ENCODE results near the gene MRPL54. TPM values are rescaled to one million over a fixed set of nuclear protein-coding genes. Genes with fewer than 3 reads are reported as not detected.

MRPL54 gene
- total and polyA plus RNA-seq, 2 experiments from 2014 or later = 37.9 to 91.2 TPM

DNA sequence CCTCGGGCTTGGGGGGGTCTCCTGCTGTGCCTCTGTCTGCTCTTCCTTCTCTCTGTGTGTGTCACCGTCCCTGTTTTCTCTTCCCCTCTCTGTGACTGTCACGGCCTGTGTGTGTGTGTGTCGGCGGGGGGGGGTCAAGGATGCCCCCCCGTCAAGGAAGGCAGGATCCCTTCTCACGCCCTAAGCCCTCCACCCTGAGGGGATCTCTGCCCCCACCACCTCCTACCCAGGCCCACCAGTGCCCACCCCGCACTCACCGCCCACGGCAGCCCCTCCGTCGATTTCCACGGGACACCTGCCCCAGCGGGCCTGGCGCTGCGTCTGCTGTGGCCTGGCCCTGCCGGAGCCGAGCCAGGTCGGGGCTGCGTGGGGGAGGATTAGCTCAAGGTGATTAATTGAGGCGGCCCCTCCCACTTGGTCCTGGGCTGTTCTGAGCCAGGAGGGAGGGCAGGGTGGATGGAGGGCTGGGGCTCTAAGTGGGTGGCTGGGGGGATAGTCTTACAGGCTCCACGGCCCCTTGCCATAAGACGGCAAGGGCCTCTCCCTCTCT lies 9.5 kb downstream of the MRPL54 start, which contains the start of gene RAX2:
TSS of gene RAX2 (minus strand) at position 323 of the 550 bp plus-strand sequence. CDS start 486 bp downstream, outside the sequence.
- DNase-seq (ENCODE audit: low read depth in 1 of 2, low spot score in 1 of 2) = no peak
- Histone ChIP-seq H3K27me3 (no peaks in the 10 kb centered on the region), H3K27ac (no peak within 1 kb of the TSS), H3K4me1 (ENCODE audit: low read depth) (no peaks in the 10 kb centered on the region), H3K36me3 (no peaks in the 10 kb centered on the region), H3K4me3 (no peak within 1 kb of the TSS), H3K9me3 (ENCODE audit: low read depth) (no peaks in the 10 kb centered on the region)
- TF ChIP-seq, protein P1, sequence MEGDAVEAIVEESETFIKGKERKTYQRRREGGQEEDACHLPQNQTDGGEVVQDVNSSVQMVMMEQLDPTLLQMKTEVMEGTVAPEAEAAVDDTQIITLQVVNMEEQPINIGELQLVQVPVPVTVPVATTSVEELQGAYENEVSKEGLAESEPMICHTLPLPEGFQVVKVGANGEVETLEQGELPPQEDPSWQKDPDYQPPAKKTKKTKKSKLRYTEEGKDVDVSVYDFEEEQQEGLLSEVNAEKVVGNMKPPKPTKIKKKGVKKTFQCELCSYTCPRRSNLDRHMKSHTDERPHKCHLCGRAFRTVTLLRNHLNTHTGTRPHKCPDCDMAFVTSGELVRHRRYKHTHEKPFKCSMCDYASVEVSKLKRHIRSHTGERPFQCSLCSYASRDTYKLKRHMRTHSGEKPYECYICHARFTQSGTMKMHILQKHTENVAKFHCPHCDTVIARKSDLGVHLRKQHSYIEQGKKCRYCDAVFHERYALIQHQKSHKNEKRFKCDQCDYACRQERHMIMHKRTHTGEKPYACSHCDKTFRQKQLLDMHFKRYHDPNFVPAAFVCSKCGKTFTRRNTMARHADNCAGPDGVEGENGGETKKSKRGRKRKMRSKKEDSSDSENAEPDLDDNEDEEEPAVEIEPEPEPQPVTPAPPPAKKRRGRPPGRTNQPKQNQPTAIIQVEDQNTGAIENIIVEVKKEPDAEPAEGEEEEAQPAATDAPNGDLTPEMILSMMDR (IDR thresholded peaks at IDR 0.05; ENCODE audit: low read depth, low read length) = no peak

DNA sequence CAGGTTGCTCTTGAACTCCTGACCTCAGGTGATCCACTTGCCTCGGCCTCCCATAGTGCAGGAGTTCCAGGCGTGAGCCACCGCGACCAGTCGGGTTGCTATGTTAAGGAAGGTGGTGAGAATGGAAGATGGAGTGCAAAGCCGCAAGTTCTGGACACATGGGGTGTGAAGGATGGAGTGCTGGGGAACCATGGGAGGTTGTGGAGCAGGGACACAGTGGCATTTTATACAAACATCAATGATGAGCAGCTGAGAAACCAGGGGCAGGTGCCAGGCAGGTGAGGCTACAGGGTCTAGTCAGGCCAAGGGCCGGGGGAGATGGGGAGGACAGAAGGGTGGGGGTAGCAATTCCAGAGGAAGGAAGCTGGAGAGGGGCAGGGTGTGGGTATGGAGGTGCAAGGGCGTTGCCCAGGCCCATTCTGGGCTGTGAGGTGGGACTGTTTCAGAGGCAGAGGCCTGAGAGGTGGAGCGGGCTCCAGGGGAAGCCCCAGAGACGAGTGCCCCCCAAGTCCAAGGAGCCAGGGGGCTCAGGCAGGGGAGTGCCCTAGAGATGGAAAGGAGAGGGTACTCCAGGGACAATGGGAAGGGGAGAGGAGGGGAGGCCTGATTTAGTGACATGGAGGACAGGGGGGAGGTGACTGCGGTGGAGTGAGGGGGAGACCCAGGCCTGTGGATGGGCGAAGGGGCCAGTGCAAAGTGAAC lies 11.5 kb downstream of the MRPL54 start:
- Histone ChIP-seq H3K4me1 (ENCODE audit: low read depth) (no peaks in the 10 kb centered on the region), H3K27me3 (no peaks in the 10 kb centered on the region), H3K27ac (no peak overlapping the region), H3K4me3 (no peak overlapping the region), H3K36me3 (no peaks in the 10 kb centered on the region), H3K9me3 (ENCODE audit: low read depth) (no peaks in the 10 kb centered on the region)
- TF ChIP-seq, protein P1 (IDR thresholded peaks at IDR 0.05; ENCODE audit: low read depth, low read length) = no peak
- no peak for DNase-seq (ENCODE audit: low read depth in 1 of 2, low spot score in 1 of 2)

DNA sequence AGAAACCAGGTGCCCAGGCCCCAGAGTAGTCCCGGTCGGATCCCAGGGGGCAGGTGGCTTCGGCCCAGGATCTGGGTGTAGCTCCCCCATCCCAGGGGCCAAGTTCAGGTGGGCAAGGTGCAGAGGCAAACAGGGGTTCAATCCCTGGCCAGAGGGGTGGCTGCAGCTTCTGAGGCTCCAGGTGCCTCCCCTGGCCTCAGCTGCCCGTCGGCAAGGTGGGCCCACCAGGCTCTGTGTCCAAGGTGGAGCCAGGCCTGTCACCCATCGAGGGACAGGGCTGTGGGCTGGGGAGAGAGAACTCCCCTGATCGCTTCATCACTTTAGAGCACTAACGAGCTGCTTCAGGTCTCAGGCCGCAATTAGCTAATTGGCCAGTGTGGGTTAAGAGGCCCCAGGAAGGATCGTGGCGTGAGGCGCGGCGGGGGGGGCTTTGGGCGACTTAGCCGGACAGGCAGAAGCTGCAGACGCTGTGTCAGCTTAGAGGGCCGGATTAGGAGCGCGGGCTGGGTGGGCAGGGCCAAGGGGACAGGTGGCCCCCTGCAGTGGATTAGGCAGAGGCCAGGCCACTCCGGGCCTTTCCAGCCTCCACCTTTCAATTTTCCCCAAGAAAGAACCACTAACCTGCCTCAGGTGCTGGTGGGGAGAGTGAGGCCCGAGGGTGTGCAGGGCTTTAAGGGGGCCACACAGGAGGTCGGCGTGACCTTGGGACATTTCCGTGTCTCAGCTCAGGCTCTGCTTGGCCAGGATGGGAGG lies 12.3 kb downstream of the MRPL54 start:
- no peaks in the 10 kb centered on the region for H3K4me1 ChIP-seq (ENCODE audit: low read depth)
- TF ChIP-seq, protein P1 (IDR thresholded peaks at IDR 0.05; ENCODE audit: low read depth, low read length) = no peak
- H3K27me3 ChIP-seq = no peaks in the 10 kb centered on the region
- no peak for DNase-seq (ENCODE audit: low read depth in 1 of 2, low spot score in 1 of 2)
- H3K4me3 ChIP-seq = no peak overlapping the region
- no peak overlapping the region for H3K27ac ChIP-seq
- H3K9me3 ChIP-seq (ENCODE audit: low read depth) = no peaks in the 10 kb centered on the region
- H3K36me3 ChIP-seq = no peaks in the 10 kb centered on the region

GRCh38 chr19:3775374-3775711 lies 12.9 kb downstream of the MRPL54 start:
- H3K36me3 ChIP-seq = no peaks in the 10 kb centered on the region
- TF ChIP-seq, protein P1 (IDR thresholded peaks at IDR 0.05; ENCODE audit: low read depth, low read length) = no peak
- H3K27me3 ChIP-seq = no peaks in the 10 kb centered on the region
- DNase-seq (ENCODE audit: low read depth in 1 of 2, low spot score in 1 of 2) = no peak
- no peaks in the 10 kb centered on the region for H3K4me1 ChIP-seq (ENCODE audit: low read depth)
- no peak overlapping the region for H3K4me3 ChIP-seq
- H3K9me3 ChIP-seq (ENCODE audit: low read depth) = no peaks in the 10 kb centered on the region
- no peak overlapping the region for H3K27ac ChIP-seq

DNA sequence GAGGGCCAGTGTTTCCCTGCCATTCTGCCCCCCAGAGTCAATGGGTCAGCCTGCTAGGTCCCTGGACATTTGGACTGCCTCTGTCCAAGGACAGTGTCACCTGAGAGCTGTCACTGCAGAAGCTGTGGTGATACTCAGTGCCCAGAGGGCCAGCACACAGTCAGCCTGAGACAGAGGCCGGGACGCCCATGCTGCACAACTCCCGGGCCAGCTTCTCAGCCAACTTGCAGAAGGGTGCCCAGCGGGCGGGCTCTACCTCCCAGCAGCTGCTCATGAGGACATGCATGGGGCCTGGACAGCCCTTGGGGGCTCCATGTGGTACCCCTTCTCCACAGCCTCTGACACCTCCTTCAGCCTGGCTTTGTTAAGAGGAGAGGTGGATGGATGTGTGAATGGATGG lies 13.3 kb downstream of the MRPL54 start:
- no peaks in the 10 kb centered on the region for H3K27me3 ChIP-seq
- H3K4me3 ChIP-seq = no peak overlapping the region
- TF ChIP-seq, protein P1 (IDR thresholded peaks at IDR 0.05; ENCODE audit: low read depth, low read length) = no peak
- no peaks in the 10 kb centered on the region for H3K36me3 ChIP-seq
- no peak overlapping the region for H3K27ac ChIP-seq
- no peaks in the 10 kb centered on the region for H3K9me3 ChIP-seq (ENCODE audit: low read depth)
- H3K4me1 ChIP-seq (ENCODE audit: low read depth) = no peaks in the 10 kb centered on the region
- no peak for DNase-seq (ENCODE audit: low read depth in 1 of 2, low spot score in 1 of 2)
